HG03442 (cell line): ENCODE measurements around the gene PAMR1.

Source experiments
- ATAC-seq: cut with Tn5 transposase; IDR thresholded peaks from one replicate; pipeline ENCODE4 v1.9.1; 2021; ENCODE audit warnings: mild to moderate bottlenecking, moderate library complexity; ENCODE audit not compliant: unreplicated experiment

PAMR1 gene

GRCh38 chr11:35507688-35508087, 17.7 kb downstream of the PAMR1 start:
- no peak for ATAC-seq

GRCh38 chr11:35501776-35502175, 23.6 kb downstream of the PAMR1 start:
- no peak for ATAC-seq

- ATAC-seq, result no peak
Observed at GRCh38 chr11:35500744-35501143, 24.7 kb downstream of the PAMR1 start.

GRCh38 chr11:35496416-35496815, 29.0 kb downstream of the PAMR1 start:
- ATAC-seq, result no peak

- ATAC-seq, result no peak
Observed at GRCh38 chr11:35494957-35495490, 30.4 kb downstream of the PAMR1 start.

GRCh38 chr11:35491231-35491871, 34.1 kb downstream of the PAMR1 start:
- ATAC-seq, result no peak

GRCh38 chr11:35488117-35488516, 37.3 kb downstream of the PAMR1 start:
- ATAC-seq, result no peak

GRCh38 chr11:35487532-35488078, 37.8 kb downstream of the PAMR1 start:
- ATAC-seq, result no peak

- no peak for ATAC-seq
Observed at GRCh38 chr11:35486934-35487333, 38.5 kb downstream of the PAMR1 start.

GRCh38 chr11:35486446-35486845, 39.0 kb downstream of the PAMR1 start:
- no peak for ATAC-seq

GRCh38 chr11:35485656-35486322, 39.6 kb downstream of the PAMR1 start:
- peak; percentile 96 for ATAC-seq

GRCh38 chr11:35484435-35484834, 41.0 kb downstream of the PAMR1 start:
- no peak for ATAC-seq

- ATAC-seq, result no peak
Observed at GRCh38 chr11:35483131-35483820, 42.1 kb downstream of the PAMR1 start.

- no peak for ATAC-seq
Observed at GRCh38 chr11:35479731-35480130, 45.7 kb downstream of the PAMR1 start.

GRCh38 chr11:35478471-35479091, 46.8 kb downstream of the PAMR1 start:
- ATAC-seq, result no peak

- ATAC-seq, result no peak
Observed at GRCh38 chr11:35477901-35478300, 47.5 kb downstream of the PAMR1 start.

- ATAC-seq, result no peak
Observed at GRCh38 chr11:35474688-35475087, 50.7 kb downstream of the PAMR1 start.

- ATAC-seq, result no peak
Observed at GRCh38 chr11:35473795-35474374, 51.5 kb downstream of the PAMR1 start.

- no peak for ATAC-seq
Observed at GRCh38 chr11:35470616-35471015, 54.8 kb downstream of the PAMR1 start.

- ATAC-seq, result no peak
Observed at GRCh38 chr11:35466058-35466457, 59.4 kb downstream of the PAMR1 start.

- no peak for ATAC-seq
Observed at GRCh38 chr11:35464308-35464707, 61.1 kb downstream of the PAMR1 start.
